NB4 (cell line): Measurements from ENCODE around the gene S100B.
"Not testable (repeated sequence)": the region's sequence is repeated elsewhere in the genome, so short reads cannot be mapped to it uniquely, and the experiment has no call there.

Experiments
- MAX ChIP-seq: IDR thresholded peaks from 2 replicates; pipeline ENCODE4 v1.6.1; 2011; ENCODE audit warnings: low read depth, low read length
- MYC ChIP-seq: IDR thresholded peaks from 2 replicates; pipeline ENCODE4 v1.6.1; 2011; ENCODE audit warnings: low read depth, low read length
- POLR2A ChIP-seq: IDR thresholded peaks from 2 replicates; pipeline ENCODE4 v1.6.1; 2011; ENCODE audit warnings: mild to moderate bottlenecking; ENCODE audit not compliant: insufficient read length; ENCODE audit errors: extremely low read depth
- TF ChIP-seq, protein P1 (sequence below): IDR thresholded peaks from one replicate; pipeline ENCODE4 v1.5.1; 2012; ENCODE audit warnings: low read depth, low read length

GRCh38 chr21:46577786-46578185, 27.1 kb downstream of the S100B start:
- not testable (repeated sequence) for TF ChIP-seq MAX, POLR2A, MYC
- TF ChIP-seq, protein P1, sequence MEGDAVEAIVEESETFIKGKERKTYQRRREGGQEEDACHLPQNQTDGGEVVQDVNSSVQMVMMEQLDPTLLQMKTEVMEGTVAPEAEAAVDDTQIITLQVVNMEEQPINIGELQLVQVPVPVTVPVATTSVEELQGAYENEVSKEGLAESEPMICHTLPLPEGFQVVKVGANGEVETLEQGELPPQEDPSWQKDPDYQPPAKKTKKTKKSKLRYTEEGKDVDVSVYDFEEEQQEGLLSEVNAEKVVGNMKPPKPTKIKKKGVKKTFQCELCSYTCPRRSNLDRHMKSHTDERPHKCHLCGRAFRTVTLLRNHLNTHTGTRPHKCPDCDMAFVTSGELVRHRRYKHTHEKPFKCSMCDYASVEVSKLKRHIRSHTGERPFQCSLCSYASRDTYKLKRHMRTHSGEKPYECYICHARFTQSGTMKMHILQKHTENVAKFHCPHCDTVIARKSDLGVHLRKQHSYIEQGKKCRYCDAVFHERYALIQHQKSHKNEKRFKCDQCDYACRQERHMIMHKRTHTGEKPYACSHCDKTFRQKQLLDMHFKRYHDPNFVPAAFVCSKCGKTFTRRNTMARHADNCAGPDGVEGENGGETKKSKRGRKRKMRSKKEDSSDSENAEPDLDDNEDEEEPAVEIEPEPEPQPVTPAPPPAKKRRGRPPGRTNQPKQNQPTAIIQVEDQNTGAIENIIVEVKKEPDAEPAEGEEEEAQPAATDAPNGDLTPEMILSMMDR = not testable (repeated sequence)
